Choroid plexus epithelial cell (primary cell): ENCODE results near the gene PGBD5.

Experiments used
- DNase-seq: peaks from one replicate; pipeline ENCODE4 v3.0.0-alpha.2; 2010; ENCODE audit warnings: low read depth
- H3K4me3 ChIP-seq: 2 replicates; pipeline ENCODE4 v1.5.1; 2011; ENCODE audit warnings: low read depth, mild to moderate bottlenecking, control low read depth, low read length, moderate library complexity
- CTCF ChIP-seq: conservative IDR thresholded peaks from 2 replicates; pipeline ENCODE4 v1.5.1; 2011; ENCODE audit warnings: low read depth, mild to moderate bottlenecking, control low read depth, inconsistent platforms, low read length, moderate library complexity

The PGBD5 gene

GRCh38 chr1:230279583-230279945 is 146.6 kb downstream of the PGBD5 start:
- H3K4me3 ChIP-seq = no peak overlapping the region
- TF ChIP-seq CTCF = no peak
- DNase-seq = no peak

- TF ChIP-seq CTCF = no peak
- H3K4me3 ChIP-seq = no peak overlapping the region
- DNase-seq = no peak
Observed at GRCh38 chr1:230278871-230279582, 147.1 kb downstream of the PGBD5 start.

- DNase-seq = no peak
- no peak for TF ChIP-seq CTCF
- no peak overlapping the region for H3K4me3 ChIP-seq
Observed at GRCh38 chr1:230278376-230278775, 147.8 kb downstream of the PGBD5 start.

- no peak overlapping the region for H3K4me3 ChIP-seq
- no peak for TF ChIP-seq CTCF
- no peak for DNase-seq
Observed at GRCh38 chr1:230277201-230278025, 148.7 kb downstream of the PGBD5 start.

GRCh38 chr1:230276401-230276800 is 149.7 kb downstream of the PGBD5 start:
- TF ChIP-seq CTCF = no peak

GRCh38 chr1:230274254-230274653 is 151.9 kb downstream of the PGBD5 start:
- no peak overlapping the region for H3K4me3 ChIP-seq
- no peak for TF ChIP-seq CTCF
- no peak for DNase-seq

More at GRCh38 chr1:230276401-230276800, 149.7 kb downstream of the PGBD5 start:
- DNase-seq = no peak
- no peak overlapping the region for H3K4me3 ChIP-seq
